Keratinocyte (primary cell): Measurements from ENCODE around the gene GTF2A1. TPM values are rescaled to one million over a fixed set of nuclear protein-coding genes. Genes with fewer than 3 reads are reported as not detected.
A peak's percentile ranks its signal among the peaks of the same experiment; 100 is the strongest.

Experiments
- DNase-seq: peaks from one replicate; pipeline ENCODE4 v3.0.0-alpha.2; 2011; ENCODE audit warnings: low read depth, missing footprints, low spot score
- FAIRE-seq: peaks from 2 replicates; lab custom pipeline; 2011; peaks lifted over from hg19 to GRCh38; lab: Jason Lieb, UNC
- H2AFZ ChIP-seq: 2 replicates; pipeline ENCODE4 v1.6.0; 2012; ENCODE audit warnings: low read length, control low read depth, inconsistent platforms; ENCODE audit not compliant: control insufficient read depth
- H3K27ac ChIP-seq: 2 replicates; pipeline ENCODE4 v1.5.1; 2011; ENCODE audit warnings: low read length; ENCODE audit not compliant: control insufficient read depth, insufficient read depth
- H3K27me3 ChIP-seq: 3 replicates; pipeline ENCODE4 v1.6.0; 2011; ENCODE audit warnings: low read length; ENCODE audit not compliant: control insufficient read depth, insufficient read depth; ENCODE audit errors: extremely low read depth
- H3K36me3 ChIP-seq, 2 experiments: 2 replicates in 1 of 2; 3 replicates in 1 of 2; pipeline ENCODE4 v1.5.1; 2011; ENCODE audit warnings: low read length in 2 of 2, mild to moderate bottlenecking in 1 of 2; ENCODE audit not compliant: control insufficient read depth in 2 of 2, insufficient read depth in 2 of 2; ENCODE audit errors: extremely low read depth in 1 of 2
- H3K4me1 ChIP-seq: 3 replicates; pipeline ENCODE4 v1.5.1; 2011; ENCODE audit warnings: low read length; ENCODE audit not compliant: control insufficient read depth, insufficient read depth; ENCODE audit errors: extremely low read depth
- H3K4me2 ChIP-seq: 3 replicates; pipeline ENCODE4 v1.6.0; 2011; ENCODE audit warnings: low read depth, low read length; ENCODE audit not compliant: control insufficient read depth, insufficient read depth; ENCODE audit errors: extremely low read depth
- H3K4me3 ChIP-seq, 3 experiments: fragments of 200-600 bp in 1 of 3; sonication (generic) in 1 of 3; 2 replicates in 2 of 3; 3 replicates in 1 of 3; pipeline ENCODE4 v1.5.1; 2011 to 2016; ENCODE audit warnings: low read length in 3 of 3, mild to moderate bottlenecking in 3 of 3, control low read depth in 2 of 3, inconsistent platforms in 1 of 3, low read depth in 1 of 3, mixed read lengths in 1 of 3, mixed run types in 1 of 3, moderate library complexity in 1 of 3; ENCODE audit not compliant: control insufficient read depth in 2 of 3, insufficient read depth in 2 of 3; ENCODE audit errors: extremely low read depth in 1 of 3
- H3K79me2 ChIP-seq: 2 replicates; pipeline ENCODE4 v1.6.0; 2012; ENCODE audit warnings: low read length; ENCODE audit not compliant: control insufficient read depth, insufficient read depth
- H3K9ac ChIP-seq: 3 replicates; pipeline ENCODE4 v1.6.0; 2011; ENCODE audit warnings: low read length; ENCODE audit not compliant: control insufficient read depth, insufficient read depth; ENCODE audit errors: extremely low read depth
- H3K9me1 ChIP-seq: 3 replicates; pipeline ENCODE4 v1.6.0; 2011; ENCODE audit warnings: low read length; ENCODE audit not compliant: control insufficient read depth, insufficient read depth; ENCODE audit errors: extremely low read depth
- H3K9me3 ChIP-seq: 2 replicates; pipeline ENCODE4 v1.5.1; 2012; ENCODE audit warnings: low read depth, low read length; ENCODE audit not compliant: control insufficient read depth
- H4K20me1 ChIP-seq: 3 replicates; pipeline ENCODE4 v1.6.0; 2011; ENCODE audit warnings: low read length; ENCODE audit not compliant: control insufficient read depth, insufficient read depth; ENCODE audit errors: extremely low read depth
- EZH2 ChIP-seq: IDR thresholded peaks from one replicate; pipeline ENCODE4 v1.6.1; 2012; ENCODE audit warnings: inconsistent platforms, mild to moderate bottlenecking, low read length, moderate library complexity
- dilution Hi-C: fragments of 300-500 bp; cut with MboI; formaldehyde crosslinking; loops from one replicate; pipeline ENCODE4 v1.7.0; 2020; ENCODE audit warnings: low sequenced_read_pairs; ENCODE audit not compliant: extremely low pct_ligation_motif_present
- polyA plus RNA-seq, 5 experiments: library from polyadenylated mRNA; depleted of rRNA in 3 of 5; stranded (reverse) in 3 of 5; stranded (forward) in 1 of 5; unstranded in 1 of 5; fragments of >200 nt; gene quantifications; 1 replicate in 1 of 5; 2 replicates in 3 of 5; 3 replicates in 1 of 5; pipeline versions ENCODE4 v1.2.1 to v1.2.3, GENCODE V29; 2011 to 2012; ENCODE audit warnings: missing spikeins in 2 of 5, low read depth in 1 of 5, low replicate concordance in 1 of 5
- TF ChIP-seq, protein P1 (sequence below), 3 experiments: IDR thresholded peaks in 1 of 3; conservative IDR thresholded peaks in 1 of 3; optimal IDR thresholded peaks in 1 of 3; 2 replicates in 2 of 3; 3 replicates in 1 of 3; pipeline versions ENCODE3 to v1.5.1; 2011; ENCODE audit warnings: low read length in 3 of 3, mild to moderate bottlenecking in 3 of 3, moderate library complexity in 2 of 3, control low read depth in 1 of 3, inconsistent platforms in 1 of 3; ENCODE audit not compliant: insufficient read depth in 2 of 3; ENCODE audit errors: extremely low read depth in 1 of 3

The GTF2A1 gene
- polyA plus RNA-seq, 1 donor (not counting 4 experiments of a cell fraction or from before 2014, with no cell fraction given) = 17.5 TPM

DNA sequence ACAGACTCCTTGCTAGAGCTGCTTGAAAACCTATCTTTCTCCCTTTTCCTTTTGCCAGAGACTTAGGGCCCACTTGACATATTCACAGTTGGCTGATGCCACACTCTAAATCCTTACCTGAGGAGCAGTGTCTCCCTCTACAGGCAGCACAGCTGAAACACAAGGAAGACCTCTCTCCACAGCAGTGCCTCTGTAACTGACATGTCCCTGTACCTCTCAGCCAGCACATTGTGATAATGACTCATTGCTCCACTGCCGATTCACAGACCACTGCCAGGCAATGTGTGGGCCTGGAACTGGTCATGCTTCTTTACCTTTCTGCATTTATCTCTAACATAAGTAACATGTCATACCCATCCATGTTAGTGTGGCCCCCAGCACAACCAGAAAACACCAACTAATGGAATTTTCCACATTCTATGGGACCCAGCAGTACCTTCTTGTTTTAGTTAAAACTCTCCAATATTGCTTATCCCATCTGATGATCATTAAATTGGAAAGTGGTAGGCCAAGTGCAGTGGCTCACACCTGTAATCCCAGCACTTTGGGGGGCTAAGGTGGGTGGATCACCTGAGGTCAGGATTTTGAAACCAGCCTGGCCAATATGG lies 56.5 kb downstream of the GTF2A1 start:
- Histone ChIP-seq H3K4me1 (peaks cover 1% of the 10 kb centered on the region), H4K20me1 (no peaks in the 10 kb centered on the region), H2AFZ (no peak overlapping the region), H3K27ac (no peak overlapping the region), H3K4me3 (no peak overlapping the region), H3K9me1 (no peaks in the 10 kb centered on the region), H3K4me2 (no peak overlapping the region), H3K27me3 (no peaks in the 10 kb centered on the region), H3K9ac (no peak overlapping the region), H3K79me2 (no peaks in the 10 kb centered on the region), H3K9me3 (no peaks in the 10 kb centered on the region), H3K36me3 (no peaks in the 10 kb centered on the region)
- DNase-seq (peak; percentile 45), FAIRE-seq (peak; percentile 91)
- dilution Hi-C loops = no loop called here
- TF ChIP-seq, protein P1, sequence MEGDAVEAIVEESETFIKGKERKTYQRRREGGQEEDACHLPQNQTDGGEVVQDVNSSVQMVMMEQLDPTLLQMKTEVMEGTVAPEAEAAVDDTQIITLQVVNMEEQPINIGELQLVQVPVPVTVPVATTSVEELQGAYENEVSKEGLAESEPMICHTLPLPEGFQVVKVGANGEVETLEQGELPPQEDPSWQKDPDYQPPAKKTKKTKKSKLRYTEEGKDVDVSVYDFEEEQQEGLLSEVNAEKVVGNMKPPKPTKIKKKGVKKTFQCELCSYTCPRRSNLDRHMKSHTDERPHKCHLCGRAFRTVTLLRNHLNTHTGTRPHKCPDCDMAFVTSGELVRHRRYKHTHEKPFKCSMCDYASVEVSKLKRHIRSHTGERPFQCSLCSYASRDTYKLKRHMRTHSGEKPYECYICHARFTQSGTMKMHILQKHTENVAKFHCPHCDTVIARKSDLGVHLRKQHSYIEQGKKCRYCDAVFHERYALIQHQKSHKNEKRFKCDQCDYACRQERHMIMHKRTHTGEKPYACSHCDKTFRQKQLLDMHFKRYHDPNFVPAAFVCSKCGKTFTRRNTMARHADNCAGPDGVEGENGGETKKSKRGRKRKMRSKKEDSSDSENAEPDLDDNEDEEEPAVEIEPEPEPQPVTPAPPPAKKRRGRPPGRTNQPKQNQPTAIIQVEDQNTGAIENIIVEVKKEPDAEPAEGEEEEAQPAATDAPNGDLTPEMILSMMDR (optimal IDR thresholded peaks at IDR 0.05 in 1 of 3, IDR thresholded peaks at IDR 0.05 in 1 of 3, conservative IDR thresholded peaks at IDR 0.05 in 1 of 3; ENCODE audit: extremely low read depth in 1 of 3, insufficient read depth in 2 of 3, low read length in 3 of 3) = peak; percentile 82 to 97 (median 95)
- no peak for TF ChIP-seq EZH2

DNA sequence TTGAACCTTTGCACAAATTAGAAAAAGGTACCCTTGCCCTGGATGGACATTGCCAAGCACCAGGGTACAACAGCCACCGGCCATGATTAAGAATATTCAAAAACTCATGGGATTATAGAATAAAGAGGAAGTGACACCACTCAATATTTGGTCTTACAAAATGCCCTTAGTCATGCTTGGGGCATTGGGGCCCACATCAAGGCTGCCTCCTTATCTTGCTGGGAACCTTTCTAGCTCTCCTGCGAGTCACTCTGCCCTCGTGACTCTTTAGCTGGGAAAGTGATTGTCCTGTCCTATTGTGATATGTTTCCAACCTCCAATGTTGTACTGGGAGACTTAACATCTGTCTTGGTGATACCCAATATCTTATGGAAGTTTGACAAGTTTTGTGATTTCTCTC lies 57.8 kb downstream of the GTF2A1 start:
- H3K9me1 ChIP-seq = no peaks in the 10 kb centered on the region
- TF ChIP-seq EZH2 = no peak
- TF ChIP-seq, protein P1 (optimal IDR thresholded peaks at IDR 0.05 in 1 of 3, IDR thresholded peaks at IDR 0.05 in 1 of 3, conservative IDR thresholded peaks at IDR 0.05 in 1 of 3; ENCODE audit: extremely low read depth in 1 of 3, insufficient read depth in 2 of 3, low read length in 3 of 3) = no peak
- H3K79me2 ChIP-seq = no peaks in the 10 kb centered on the region
- no peak overlapping the region for H3K4me3 ChIP-seq
- H3K36me3 ChIP-seq = no peaks in the 10 kb centered on the region
- H4K20me1 ChIP-seq = no peaks in the 10 kb centered on the region
- no peaks in the 10 kb centered on the region for H3K9me3 ChIP-seq
- FAIRE-seq (no peak), DNase-seq (no peak)
- H3K27me3 ChIP-seq = no peaks in the 10 kb centered on the region
- no peak overlapping the region for H2AFZ ChIP-seq
- no peak overlapping the region for H3K27ac ChIP-seq
- H3K4me2 ChIP-seq = no peak overlapping the region
- no peaks in the 10 kb centered on the region for H3K4me1 ChIP-seq
- dilution Hi-C loops = no loop called here
- H3K9ac ChIP-seq = no peak overlapping the region
